Calu3 (cell line): ENCODE measurements around the gene DMRT3. TPM values are rescaled to one million over a fixed set of nuclear protein-coding genes. Genes with fewer than 3 reads are reported as not detected.

Experiments used
- BruUV-seq: library from RNA; stranded (reverse); fragments of 400-500 nt; replicated peaks from 2 replicates; lab custom pipeline; 2021; lab: Mats Ljungman, UMichigan
- CTCF ChIA-PET: fragments of 300-600 bp; sonication (Branson Sonifier 250); formaldehyde crosslinking; loops from one replicate; lab custom pipeline; 2022; ENCODE audit warnings: antibody characterized with exemption; lab: Charles Lee
- DNase-seq: peaks from one replicate; pipeline ENCODE4 v3.0.0; 2022
- H3K27ac Mint-ChIP-seq: one replicate; pipeline ENCODE4 v1.8.0; 2022; ENCODE audit warnings: mixed read lengths; ENCODE audit not compliant: unreplicated experiment
- H3K27me3 Mint-ChIP-seq: one replicate; pipeline ENCODE4 v1.8.0; 2022; ENCODE audit warnings: mixed read lengths; ENCODE audit not compliant: unreplicated experiment
- H3K36me3 Mint-ChIP-seq: one replicate; pipeline ENCODE4 v1.8.0; 2022; ENCODE audit warnings: mild to moderate bottlenecking, moderate library complexity, mixed read lengths; ENCODE audit not compliant: insufficient read depth, unreplicated experiment
- H3K4me1 Mint-ChIP-seq: one replicate; pipeline ENCODE4 v1.8.0; 2022; ENCODE audit warnings: mild to moderate bottlenecking, low read depth, mixed read lengths; ENCODE audit not compliant: unreplicated experiment
- H3K4me3 Mint-ChIP-seq: one replicate; pipeline ENCODE4 v1.8.0; 2022; ENCODE audit warnings: mild to moderate bottlenecking, low read depth, moderate library complexity, mixed read lengths; ENCODE audit not compliant: unreplicated experiment
- H3K9me3 Mint-ChIP-seq: one replicate; pipeline ENCODE4 v1.8.0; 2022; ENCODE audit warnings: low read depth, mixed read lengths; ENCODE audit not compliant: unreplicated experiment
- CTCF ChIP-seq: fragments of 200-600 bp; IDR thresholded peaks from one replicate; pipeline ENCODE4 v1.8.0; 2022; ENCODE audit warnings: antibody characterized with exemption; ENCODE audit not compliant: unreplicated experiment
- intact Hi-C: fragments of 100-400 bp; cut with micrococcal nuclease; formaldehyde crosslinking; loops from one replicate; pipeline ENCODE4 v1.10.0; 2022; ENCODE audit not compliant: unreplicated experiment
- total RNA-seq: library from RNA; stranded (reverse); gene quantifications from 2 replicates; pipeline ENCODE4 v1.2.3, GENCODE V29; 2022

DMRT3 gene
- total RNA-seq, 1 experiment from 2014 or later, result not detected

DNA sequence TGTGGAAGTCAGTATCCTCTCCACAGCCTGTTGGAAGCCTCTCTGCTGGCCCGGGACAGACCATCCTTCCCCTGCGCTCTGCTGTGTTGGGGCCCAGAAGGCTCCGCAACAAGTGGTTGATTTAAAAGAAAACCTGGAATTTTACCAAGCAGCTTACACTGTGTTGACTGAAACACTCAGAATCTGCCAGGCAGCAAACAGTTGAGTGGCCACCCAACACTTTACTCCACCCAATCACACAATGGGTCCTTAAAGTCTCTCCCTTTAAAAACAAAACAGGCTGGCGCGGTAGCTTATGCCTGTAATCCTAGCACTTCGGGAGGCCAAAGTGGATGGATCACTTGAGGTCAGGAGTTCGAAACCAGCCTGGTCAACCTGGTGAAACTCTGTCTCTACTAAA lies 28.0 kb upstream of the DMRT3 start:
- no peak overlapping the region for H3K4me3 Mint-ChIP-seq
- CTCF ChIA-PET, result interaction anchor here (1.2 kb wide), 1 partner anchor 18 kb away, joined by 4 read pairs; no protein-coding TSS in a partner anchor
- intact Hi-C loops, result no loop called here
- no peaks in the 10 kb centered on the region for H3K9me3 Mint-ChIP-seq
- no peaks in the 10 kb centered on the region for H3K4me1 Mint-ChIP-seq
- H3K27me3 Mint-ChIP-seq, result peaks cover 14% of the 10 kb centered on the region
- H3K36me3 Mint-ChIP-seq, result no peaks in the 10 kb centered on the region
- BruUV-seq, result no TSS peak
- no peak for DNase-seq
- no peak overlapping the region for H3K27ac Mint-ChIP-seq
- TF ChIP-seq CTCF, result no peak

GRCh38 chr9:950139-950538 lies 26.3 kb upstream of the DMRT3 start:
- DNase-seq, result no peak

DNA sequence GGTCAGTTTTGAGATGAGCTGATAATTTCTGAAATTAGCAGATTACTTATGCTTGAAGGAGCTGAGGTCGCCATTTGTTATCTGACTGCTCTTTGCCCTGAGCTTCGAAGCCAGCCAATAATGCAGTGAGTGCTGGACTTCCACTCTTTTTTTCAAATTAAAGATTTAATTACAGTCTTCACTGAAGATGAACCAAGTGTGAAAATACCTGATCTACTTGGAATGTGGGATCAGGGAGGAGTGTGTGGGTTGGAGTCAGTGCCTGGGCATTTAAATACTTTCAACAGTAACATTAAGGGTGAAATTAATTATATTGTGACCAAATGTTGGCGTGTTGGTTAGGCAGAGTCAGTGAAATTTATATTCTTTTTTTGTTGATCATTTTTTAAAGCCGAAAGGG lies 23.9 kb upstream of the DMRT3 start:
- Mint-ChIP-seq H3K9me3 (no peaks in the 10 kb centered on the region), H3K4me3 (no peak overlapping the region), H3K36me3 (no peaks in the 10 kb centered on the region), H3K27ac (no peak overlapping the region), H3K27me3 (peaks cover 8% of the 10 kb centered on the region), H3K4me1 (no peaks in the 10 kb centered on the region)
- no TSS peak for BruUV-seq
- no peak for DNase-seq
- CTCF ChIA-PET, result no interaction called here
- no peak for TF ChIP-seq CTCF
- intact Hi-C loops, result no loop called here

More at GRCh38 chr9:950139-950538, 26.3 kb upstream of the DMRT3 start:
- Mint-ChIP-seq H3K9me3 (no peaks in the 10 kb centered on the region), H3K4me3 (no peak overlapping the region), H3K36me3 (no peaks in the 10 kb centered on the region), H3K27me3 (peaks cover 8% of the 10 kb centered on the region), H3K4me1 (no peaks in the 10 kb centered on the region), H3K27ac (no peak overlapping the region)
- CTCF ChIA-PET, result no interaction called here
- no peak for TF ChIP-seq CTCF
- BruUV-seq, result no TSS peak
- intact Hi-C loops, result no loop called here

DNA sequence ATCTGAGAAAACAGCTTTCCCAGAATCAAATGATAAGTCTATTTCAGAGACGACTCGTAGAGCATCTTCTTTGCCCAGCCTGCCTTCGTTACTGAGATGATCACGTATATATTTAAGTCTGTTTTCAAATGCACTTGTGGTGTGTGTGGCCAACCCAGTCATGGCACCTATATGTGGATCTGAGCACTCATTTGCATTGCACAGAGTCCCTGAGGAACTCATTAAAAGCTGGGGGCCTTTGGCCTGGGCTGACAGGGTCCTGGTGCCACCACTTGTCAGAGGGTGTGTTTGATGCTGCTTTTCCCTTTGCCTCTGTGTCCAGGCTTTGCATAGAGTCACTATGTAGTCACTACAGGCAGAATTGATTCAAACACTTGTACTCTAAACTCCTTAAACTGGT lies 17.4 kb upstream of the DMRT3 start:
- CTCF ChIA-PET, result no interaction called here
- intact Hi-C loops, result no loop called here
- H3K4me3 Mint-ChIP-seq, result no peak overlapping the region
- H3K27me3 Mint-ChIP-seq, result peaks cover 34% of the 10 kb centered on the region
- H3K9me3 Mint-ChIP-seq, result no peaks in the 10 kb centered on the region
- no peak overlapping the region for H3K27ac Mint-ChIP-seq
- H3K4me1 Mint-ChIP-seq, result no peaks in the 10 kb centered on the region
- DNase-seq, result no peak
- H3K36me3 Mint-ChIP-seq, result no peaks in the 10 kb centered on the region
- BruUV-seq, result no TSS peak
- TF ChIP-seq CTCF, result no peak
